ENCODE data around the gene IL11RA. TPM values are rescaled to one million over a fixed set of nuclear protein-coding genes. Genes with fewer than 3 reads are reported as not detected.

The IL11RA gene
- total and polyA plus RNA-seq, 10 of the 15 experiments (the other 5 are each of a cell fraction or from before 2014, with no cell fraction given): 0.32 to 5.8 (median 2.2) TPM

GRCh38 chr9:34651321-34651720, 664 bp upstream of the IL11RA start:
- ChIA-PET CTCF (interaction anchor here (1.5 to 2.9 kb wide), 2 partner anchors 11 to 17 kb away, joined by 3 to 11 read pairs; partner anchors contain the start of gene CCL27), POLR2A (interaction anchor here (1.5 kb wide), 1 partner anchor 13 kb away, joined by 6 read pairs; the partner anchor contains the start of gene SIGMAR1), SMC1A (ENCODE audit: uncharacterized antibody, unreplicated experiment) (no interaction called here), RAD21 (ENCODE audit: unreplicated experiment) (no interaction called here)
- DNase-seq (ENCODE audit: low read depth, low spot score) (no peak), ATAC-seq (no peak), FAIRE-seq (no peak)
- in situ Hi-C loops (cut with MboI) (no loop called here), intact Hi-C loops (cut with micrococcal nuclease; ENCODE audit: unreplicated experiment) (no loop called here)
- TF ChIP-seq RELA (IDR thresholded peaks at IDR 0.05; ENCODE audit: borderline replicate concordance, partially characterized antibody) (peak; percentile 39), CREB1 (IDR thresholded peaks at IDR 0.05; ENCODE audit: low read depth) (no peak), MEF2B (IDR thresholded peaks at IDR 0.05; ENCODE audit: partially characterized antibody, poor library complexity, severe bottlenecking) (peak; percentile 48), ELK1 (IDR thresholded peaks at IDR 0.05; ENCODE audit: low read depth, low read length) (no peak)
- BruUV-seq (replicated peaks): no TSS peak
- Histone ChIP-seq H3K27me3 (replicated peaks in 1 of 2; ENCODE audit: control insufficient read depth in 2 of 2, insufficient read depth in 2 of 2, low read length in 1 of 2) (no peaks in the 10 kb centered on the region), H3K79me2 (ENCODE audit: control insufficient read depth, insufficient read depth, low read length) (peaks cover 17% of the 10 kb centered on the region), H4K20me1 (ENCODE audit: control insufficient read depth, insufficient read depth) (no peaks in the 10 kb centered on the region; the same call in 1 of the 2 replicates), H3K9me3 (replicated peaks; ENCODE audit: control insufficient read depth, insufficient read depth, low read length) (no peaks in the 10 kb centered on the region), H3K4me2 (ENCODE audit: control insufficient read depth, insufficient read depth) (peak overlapping the region; percentile 70; the same call in 1 of the 2 replicates), H3K27ac (ENCODE audit: control insufficient read depth, insufficient read depth) (no peak overlapping the region), H3K36me3 (ENCODE audit: control insufficient read depth in 2 of 2, insufficient read depth in 2 of 2, low read length in 1 of 2) (peaks cover 2 to 13% of the 10 kb centered on the region in 2 experiments; a peak in 3 of 4 replicates), H3K4me3 (no peak overlapping the region), H3K4me1 (ENCODE audit: control insufficient read depth, insufficient read depth, low read length) (peaks cover 15% of the 10 kb centered on the region), H3K9ac (ENCODE audit: control insufficient read depth, insufficient read depth, low read length) (no peak overlapping the region), H2AFZ (ENCODE audit: control insufficient read depth, low read depth, low read length) (no peak overlapping the region)
- 72% methylated on average over 4 of the region's 4 CpGs for WGBS (ENCODE audit: insufficient coverage, insufficient replicate concordance, low lambda C conversion rate, missing lambda C conversion rate)

GRCh38 chr9:34652602-34653000, 616 bp downstream of the IL11RA start:
- POLR2A ChIA-PET: interaction anchor here (1.3 to 1.5 kb wide), 2 partner anchors 9 to 15 kb away, joined by 3 to 6 read pairs; partner anchors contain the start of genes CCL27 and SIGMAR1
- CTCF ChIA-PET: interaction anchor here (2.9 kb wide), 1 partner anchor 10 kb away, joined by 11 read pairs; the partner anchor contains the start of gene CCL27
- Histone ChIP-seq H3K9me3 (replicated peaks; ENCODE audit: control insufficient read depth, insufficient read depth, low read length) (no peaks in the 10 kb centered on the region), H3K36me3 (ENCODE audit: control insufficient read depth in 2 of 2, insufficient read depth in 2 of 2, low read length in 1 of 2) (peaks cover 2 to 13% of the 10 kb centered on the region in 2 experiments; a peak in 3 of 4 replicates), H3K79me2 (ENCODE audit: control insufficient read depth, insufficient read depth, low read length) (peaks cover 6% of the 10 kb centered on the region), H3K4me3 (no peak overlapping the region), H4K20me1 (ENCODE audit: control insufficient read depth, insufficient read depth) (no peaks in the 10 kb centered on the region), H3K27me3 (replicated peaks in 1 of 2; ENCODE audit: control insufficient read depth in 2 of 2, insufficient read depth in 2 of 2, low read length in 1 of 2) (no peaks in the 10 kb centered on the region), H3K4me1 (ENCODE audit: control insufficient read depth, insufficient read depth, low read length) (peaks cover 11% of the 10 kb centered on the region), H2AFZ (ENCODE audit: control insufficient read depth, low read depth, low read length) (no peak overlapping the region), H3K4me2 (ENCODE audit: control insufficient read depth, insufficient read depth) (peak overlapping the region; percentile 70), H3K27ac (ENCODE audit: control insufficient read depth, insufficient read depth) (no peak overlapping the region), H3K9ac (ENCODE audit: control insufficient read depth, insufficient read depth, low read length) (no peak overlapping the region)
- ATAC-seq (no peak), FAIRE-seq (no peak), DNase-seq (ENCODE audit: low read depth, low spot score) (no peak)
- RAD21 ChIA-PET (ENCODE audit: unreplicated experiment): interaction anchor here (0.5 kb wide), 1 partner anchor 286 kb away, joined by 3 read pairs; no protein-coding TSS in a partner anchor
- WGBS (ENCODE audit: insufficient coverage, insufficient replicate concordance, low lambda C conversion rate, missing lambda C conversion rate): 54% methylated on average over 5 of the region's 5 CpGs
- TF ChIP-seq NFXL1 (IDR thresholded peaks at IDR 0.05; ENCODE audit: borderline replicate concordance) (no peak), TARDBP (IDR thresholded peaks at IDR 0.05; ENCODE audit: borderline replicate concordance) (0 out of 2 replicates have a peak, but pooled peaks have one; percentile 48)
- intact Hi-C loops (cut with micrococcal nuclease; ENCODE audit: unreplicated experiment) (no loop called here), in situ Hi-C loops (cut with MboI) (no loop called here)
- BruUV-seq (replicated peaks): no TSS peak
- SMC1A ChIA-PET (ENCODE audit: uncharacterized antibody, unreplicated experiment): no interaction called here
